RKO (cell line): ENCODE data around the gene ENO2.

Experiments
- DNase-seq: peaks from one replicate; pipeline ENCODE4 v3.0.0-alpha.2; 2016; ENCODE audit warnings: low spot score

Gene ENO2

DNA sequence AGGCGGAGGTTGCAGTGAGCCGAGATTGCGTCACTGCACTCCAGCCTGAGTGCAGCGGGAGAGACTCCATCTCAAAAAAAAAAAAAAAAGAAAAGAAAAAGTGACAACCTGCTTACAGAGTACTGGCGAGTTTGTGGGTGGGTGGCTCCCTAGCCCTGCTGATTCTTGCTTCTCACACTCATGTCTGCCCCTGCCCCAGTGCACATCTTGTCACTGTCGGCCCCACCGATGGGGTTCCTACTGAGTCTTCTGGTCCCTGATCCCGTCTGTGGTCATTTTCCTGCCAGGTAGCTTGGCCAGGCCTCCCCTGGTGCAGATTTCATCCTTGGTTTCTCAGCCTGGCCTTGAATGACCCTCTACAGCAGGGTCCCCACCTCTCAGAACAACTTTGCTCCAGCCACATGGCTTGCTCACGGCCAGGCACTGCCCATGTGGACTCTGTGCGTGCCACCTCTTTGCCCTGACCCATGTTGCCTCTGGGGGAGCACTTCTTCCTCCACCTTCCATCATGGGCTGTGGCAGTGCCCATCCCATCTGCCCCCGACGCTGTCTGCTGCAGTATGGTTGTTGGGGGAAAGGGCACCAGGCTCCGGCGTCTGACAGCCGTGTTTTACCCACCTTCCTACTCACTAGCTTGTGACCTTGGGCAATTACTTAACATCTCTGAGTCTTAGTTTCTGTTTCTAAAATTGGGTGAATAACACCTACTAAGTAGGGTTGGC is 34.7 kb downstream of the ENO2 start:
- peak; percentile 29 for DNase-seq

DNA sequence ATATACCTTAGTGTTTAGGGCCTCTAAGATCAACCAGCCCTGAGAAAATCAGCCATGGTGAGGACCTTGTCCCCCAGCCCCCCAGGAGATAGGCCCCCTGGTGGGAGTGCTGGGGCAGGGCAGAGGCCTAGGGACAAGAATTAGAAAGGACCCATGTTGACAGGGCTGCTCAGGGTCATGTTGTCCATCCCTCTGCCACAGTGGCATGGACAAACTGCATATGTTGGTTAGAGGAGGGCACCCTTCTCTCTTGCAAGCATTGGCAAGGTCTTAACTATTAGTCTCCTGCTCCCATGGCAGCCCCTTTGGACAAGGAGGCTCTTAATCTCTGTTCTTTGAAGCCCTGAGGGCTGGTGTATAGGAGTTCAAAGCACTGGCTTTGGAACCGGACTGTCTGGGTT is 36.0 kb downstream of the ENO2 start:
- DNase-seq, result no peak

DNA sequence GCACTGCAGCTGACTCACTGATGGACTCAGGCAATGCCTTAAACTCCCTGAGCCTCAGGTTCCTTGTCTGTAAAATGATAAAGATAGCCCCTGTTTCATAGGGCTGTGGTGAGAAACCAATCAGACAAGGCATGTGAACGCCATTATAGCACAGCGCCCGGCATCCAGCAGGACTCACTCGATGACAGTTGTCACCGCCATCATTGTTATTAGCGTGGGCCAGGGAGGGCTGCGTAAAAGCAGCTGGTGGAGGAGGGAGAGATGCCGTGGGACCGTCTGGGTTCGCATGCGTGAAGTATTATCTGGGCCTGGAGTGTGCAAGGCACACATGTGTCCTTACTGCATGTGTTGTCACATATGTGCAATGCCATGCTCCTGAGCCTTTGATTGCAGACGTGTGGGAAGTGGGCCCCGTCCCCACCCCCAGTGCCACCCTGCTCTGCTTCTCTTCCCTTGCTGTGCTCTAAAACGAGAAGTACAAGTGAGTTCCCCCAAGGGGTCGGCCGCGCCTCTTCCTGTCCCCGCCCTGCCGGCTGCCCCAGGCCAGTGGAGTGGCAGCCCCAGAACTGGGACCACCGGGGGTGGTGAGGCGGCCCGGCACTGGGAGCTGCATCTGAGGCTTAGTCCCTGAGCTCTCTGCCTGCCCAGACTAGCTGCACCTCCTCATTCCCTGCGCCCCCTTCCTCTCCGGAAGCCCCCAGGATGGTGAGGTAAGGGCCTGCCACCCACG is 36.6 kb downstream of the ENO2 start, which contains the start of gene PTPN6:
TSS of gene PTPN6 (plus strand) at position 546 of the 730 bp plus-strand sequence. CDS start at position 703, 157 bp downstream.
- no peak for DNase-seq

DNA sequence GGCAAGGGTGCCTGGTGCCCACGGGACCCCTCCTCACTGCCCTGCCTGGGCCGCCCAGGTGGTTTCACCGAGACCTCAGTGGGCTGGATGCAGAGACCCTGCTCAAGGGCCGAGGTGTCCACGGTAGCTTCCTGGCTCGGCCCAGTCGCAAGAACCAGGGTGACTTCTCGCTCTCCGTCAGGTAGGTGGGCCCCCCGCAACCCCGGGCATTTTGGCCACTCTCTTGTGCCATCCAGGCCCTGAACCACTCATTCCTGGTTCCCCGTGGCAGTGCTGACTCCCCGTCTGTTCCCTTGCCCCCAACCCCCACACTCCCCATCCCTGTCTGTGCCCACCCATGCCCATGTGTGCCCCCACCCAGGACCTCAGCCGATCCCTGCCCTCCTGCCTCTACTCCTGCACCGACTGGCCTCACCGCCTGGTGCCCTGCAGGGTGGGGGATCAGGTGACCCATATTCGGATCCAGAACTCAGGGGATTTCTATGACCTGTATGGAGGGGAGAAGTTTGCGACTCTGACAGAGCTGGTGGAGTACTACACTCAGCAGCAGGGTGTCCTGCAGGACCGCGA is 37.3 kb downstream of the ENO2 start:
- no peak for DNase-seq

DNA sequence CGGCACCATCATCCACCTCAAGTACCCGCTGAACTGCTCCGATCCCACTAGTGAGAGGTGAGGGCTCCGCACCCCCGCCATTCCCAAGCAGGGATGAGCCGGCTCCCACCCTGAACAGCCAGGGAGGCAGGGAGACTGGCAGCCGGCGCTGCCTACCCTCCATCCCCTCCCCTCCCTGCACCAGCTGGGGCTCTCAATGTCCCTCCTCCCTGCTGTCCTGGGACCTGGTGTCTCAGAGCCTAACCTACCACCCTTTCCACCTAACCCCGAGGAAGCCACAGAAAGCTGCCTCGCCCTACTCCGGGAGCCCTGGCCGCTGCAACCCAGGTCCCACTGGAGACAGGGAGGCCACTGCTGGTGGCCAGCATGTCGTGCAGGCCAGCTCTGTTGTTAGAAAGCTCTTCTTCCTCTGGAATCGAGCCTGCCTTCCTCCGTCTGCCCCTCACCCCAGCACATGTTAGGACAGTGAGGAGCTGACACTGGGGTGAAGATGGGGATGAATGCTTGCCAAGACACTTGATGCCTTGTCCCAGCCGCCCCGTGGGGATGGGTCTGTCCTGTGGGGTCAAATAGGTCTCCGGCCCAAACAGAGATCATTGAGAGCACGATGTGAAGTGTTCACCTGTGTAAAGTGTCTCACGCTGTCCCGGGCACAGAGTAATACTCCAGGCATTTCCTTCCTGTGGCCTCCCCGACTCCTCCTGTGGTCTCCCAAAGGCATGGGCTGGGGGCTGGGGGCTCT is 37.9 kb downstream of the ENO2 start:
- DNase-seq, result no peak

DNA sequence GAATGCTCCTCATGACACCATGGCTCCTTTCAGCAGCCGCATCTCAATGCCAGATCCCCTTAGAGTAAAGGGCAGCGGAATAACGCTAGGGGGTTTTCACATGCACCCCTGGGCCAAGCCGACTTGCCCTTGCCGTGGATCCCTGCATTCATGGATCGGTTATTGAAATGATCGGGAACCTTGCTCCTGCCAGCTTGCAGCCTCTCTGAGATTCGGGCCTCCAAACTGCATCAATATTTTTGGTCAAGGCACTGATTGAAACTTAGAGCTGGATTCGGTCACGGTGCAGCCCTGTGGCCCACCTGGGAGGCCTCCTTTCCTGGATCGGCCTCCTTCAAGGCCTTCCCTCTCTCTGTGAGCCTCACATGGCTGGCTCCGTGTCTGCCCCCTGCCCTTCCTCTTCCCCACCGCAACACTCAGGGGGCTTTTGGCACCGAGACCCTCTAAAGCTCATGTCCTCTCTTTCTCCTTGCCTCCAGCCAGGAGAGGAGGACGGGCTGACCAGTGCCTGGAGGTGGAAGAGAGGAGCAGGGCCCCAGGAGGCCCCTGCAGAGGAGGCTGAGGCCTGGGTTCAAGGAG is 38.6 kb downstream of the ENO2 start:
- no peak for DNase-seq

DNA sequence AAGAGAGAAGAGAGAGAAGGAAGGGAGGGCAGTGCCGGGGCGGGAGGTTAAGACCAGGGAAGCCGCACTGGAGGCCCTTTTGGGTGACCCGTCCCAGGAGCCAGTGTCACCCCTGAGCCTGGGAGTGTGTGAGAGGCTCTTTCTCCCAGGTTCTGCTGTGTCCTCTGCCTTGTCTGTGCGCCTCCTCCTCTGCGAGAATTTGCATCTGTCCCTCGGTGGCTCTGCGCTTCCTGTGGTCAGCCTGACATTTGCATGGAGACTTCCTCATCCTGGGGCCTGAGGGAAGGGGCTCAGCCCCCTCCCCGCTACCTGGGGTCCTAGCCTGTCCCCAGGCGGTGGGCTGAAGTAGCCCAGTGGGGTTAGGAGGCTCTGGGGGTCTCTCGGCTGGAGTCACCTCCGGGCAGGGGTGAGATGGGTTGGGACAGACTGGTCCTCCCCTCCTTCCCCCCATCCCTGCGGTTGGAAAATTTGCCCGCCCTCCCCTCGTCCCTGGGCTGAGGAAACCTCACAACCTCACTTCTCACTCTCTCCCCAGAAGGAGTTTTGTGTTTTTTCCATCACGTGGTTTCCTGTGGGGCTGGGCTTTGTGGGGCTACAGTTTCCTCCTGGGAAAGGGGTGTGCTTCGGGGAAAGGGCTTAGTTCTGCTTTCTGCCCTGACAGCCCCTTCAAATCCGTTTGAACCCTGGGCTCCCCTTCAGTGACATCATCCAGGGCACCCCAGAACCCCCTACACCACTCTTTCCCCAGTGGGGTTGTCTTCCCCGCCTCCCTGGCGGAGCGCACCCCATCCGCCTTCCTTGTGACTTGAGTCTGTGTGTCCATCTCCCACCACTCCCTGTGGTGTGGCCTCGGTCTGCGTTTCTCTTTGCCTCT is 39.3 kb downstream of the ENO2 start:
- no peak for DNase-seq

DNA sequence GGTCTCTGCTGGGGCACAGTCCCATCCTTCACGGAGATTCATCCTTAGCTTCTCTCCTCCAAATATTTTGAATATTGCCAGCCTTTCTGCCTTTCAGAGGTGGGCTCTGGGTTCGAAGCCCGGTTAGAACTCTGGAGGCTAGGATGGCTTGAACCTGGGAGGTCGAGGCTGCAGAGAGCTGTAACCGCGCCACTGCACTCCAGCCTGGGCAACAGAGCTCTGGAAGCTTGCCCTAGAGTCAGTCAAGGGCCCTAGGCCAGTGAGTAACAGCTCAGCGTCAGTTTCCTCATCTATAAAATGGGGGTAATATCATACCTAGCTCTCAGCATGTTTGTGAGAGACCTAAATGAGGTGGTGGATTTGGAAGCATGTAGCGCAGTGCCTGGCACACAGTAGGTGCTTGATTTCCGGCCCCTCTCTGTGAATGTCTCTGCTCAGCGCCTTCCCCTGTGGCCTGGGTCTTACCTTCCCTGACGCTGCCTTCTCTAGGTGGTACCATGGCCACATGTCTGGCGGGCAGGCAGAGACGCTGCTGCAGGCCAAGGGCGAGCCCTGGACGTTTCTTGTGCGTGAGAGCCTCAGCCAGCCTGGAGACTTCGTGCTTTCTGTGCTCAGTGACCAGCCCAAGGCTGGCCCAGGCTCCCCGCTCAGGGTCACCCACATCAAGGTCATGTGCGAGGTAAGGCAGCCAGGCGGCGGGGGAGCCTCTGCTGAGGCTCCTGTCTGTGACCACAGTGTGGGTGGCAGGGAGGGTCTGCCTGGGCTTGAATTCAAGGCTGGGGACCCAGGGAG is 40.1 kb downstream of the ENO2 start:
- no peak for DNase-seq

DNA sequence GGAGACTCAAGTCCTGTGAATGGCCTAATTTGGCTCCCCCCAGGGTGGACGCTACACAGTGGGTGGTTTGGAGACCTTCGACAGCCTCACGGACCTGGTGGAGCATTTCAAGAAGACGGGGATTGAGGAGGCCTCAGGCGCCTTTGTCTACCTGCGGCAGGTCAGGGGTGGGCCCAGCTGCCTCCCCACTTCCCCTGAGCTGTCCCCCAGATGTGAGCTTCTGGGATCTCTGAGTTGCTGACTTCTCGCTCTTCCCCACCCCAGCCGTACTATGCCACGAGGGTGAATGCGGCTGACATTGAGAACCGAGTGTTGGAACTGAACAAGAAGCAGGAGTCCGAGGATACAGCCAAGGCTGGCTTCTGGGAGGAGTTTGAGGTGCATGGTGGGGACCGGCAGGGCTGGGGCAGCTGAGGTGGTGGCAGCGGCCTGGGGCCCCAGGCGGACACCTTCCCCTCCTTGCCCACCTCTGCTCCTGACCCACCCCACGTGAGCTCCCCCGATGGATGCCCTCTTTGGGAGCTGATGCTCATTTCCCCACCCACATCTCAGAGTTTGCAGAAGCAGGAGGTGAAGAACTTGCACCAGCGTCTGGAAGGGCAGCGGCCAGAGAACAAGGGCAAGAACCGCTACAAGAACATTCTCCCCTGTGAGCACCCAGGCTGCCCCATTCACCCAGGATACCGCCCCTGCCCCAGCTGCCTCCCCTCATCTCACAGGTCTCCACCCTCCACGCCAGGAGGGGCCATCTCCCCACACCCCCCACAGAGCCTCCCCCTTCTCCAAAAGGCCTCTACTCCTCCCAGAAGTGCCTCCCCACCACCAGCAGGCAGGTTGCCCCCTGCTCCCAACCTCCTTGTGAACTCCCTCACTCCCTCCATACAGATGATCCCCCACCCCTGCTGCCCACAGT is 41.0 kb downstream of the ENO2 start:
- no peak for DNase-seq

DNA sequence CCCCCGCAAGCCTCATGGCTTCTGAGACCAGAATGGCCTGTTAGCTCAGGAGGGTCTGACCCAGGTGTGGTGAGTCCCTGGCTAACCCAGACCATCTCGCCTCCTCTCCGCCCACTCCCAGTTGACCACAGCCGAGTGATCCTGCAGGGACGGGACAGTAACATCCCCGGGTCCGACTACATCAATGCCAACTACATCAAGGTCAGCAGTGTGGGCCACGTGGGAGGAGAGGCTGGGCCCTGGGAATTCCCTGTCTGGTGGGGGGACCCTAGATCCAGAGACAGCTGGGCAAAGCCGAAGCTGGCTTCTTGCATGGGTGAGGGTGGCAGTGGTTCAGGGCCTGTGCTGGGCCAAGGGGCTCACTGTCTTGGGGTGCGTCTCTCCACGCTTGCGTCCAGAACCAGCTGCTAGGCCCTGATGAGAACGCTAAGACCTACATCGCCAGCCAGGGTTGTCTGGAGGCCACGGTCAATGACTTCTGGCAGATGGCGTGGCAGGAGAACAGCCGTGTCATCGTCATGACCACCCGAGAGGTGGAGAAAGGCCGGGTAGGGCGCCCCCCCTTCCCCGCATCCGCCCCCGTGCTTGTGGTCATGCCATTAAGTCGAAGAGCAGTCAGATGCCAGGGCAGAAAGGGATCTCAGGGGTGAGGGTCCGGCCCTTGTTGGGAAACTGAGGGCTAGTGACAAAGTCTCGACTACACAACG is 41.8 kb downstream of the ENO2 start:
- no peak for DNase-seq

DNA sequence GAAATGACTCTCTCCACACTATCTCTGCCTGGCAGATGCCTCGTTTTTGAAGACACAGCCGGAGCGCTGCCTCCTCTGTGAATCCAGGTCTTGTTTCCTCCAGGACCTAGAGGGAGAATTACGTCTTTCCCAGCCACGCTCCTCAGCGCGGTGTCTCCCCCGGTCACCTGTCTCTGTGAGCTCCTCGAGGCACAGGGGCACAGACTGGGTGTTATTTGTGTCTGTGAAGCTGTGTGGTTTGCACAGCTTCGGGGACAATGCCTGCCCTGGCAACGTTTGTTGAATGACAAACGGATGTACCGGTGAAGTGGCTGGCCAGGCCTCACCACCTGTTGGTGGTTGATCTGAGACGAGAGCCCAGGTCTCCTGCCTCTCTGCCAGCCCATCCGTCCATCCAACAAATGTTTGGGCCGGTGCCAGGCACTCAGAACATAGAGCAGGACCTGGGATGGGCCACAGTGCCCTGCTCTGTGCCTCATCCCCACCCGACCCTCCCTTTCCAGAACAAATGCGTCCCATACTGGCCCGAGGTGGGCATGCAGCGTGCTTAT is 42.8 kb downstream of the ENO2 start:
- no peak for DNase-seq

DNA sequence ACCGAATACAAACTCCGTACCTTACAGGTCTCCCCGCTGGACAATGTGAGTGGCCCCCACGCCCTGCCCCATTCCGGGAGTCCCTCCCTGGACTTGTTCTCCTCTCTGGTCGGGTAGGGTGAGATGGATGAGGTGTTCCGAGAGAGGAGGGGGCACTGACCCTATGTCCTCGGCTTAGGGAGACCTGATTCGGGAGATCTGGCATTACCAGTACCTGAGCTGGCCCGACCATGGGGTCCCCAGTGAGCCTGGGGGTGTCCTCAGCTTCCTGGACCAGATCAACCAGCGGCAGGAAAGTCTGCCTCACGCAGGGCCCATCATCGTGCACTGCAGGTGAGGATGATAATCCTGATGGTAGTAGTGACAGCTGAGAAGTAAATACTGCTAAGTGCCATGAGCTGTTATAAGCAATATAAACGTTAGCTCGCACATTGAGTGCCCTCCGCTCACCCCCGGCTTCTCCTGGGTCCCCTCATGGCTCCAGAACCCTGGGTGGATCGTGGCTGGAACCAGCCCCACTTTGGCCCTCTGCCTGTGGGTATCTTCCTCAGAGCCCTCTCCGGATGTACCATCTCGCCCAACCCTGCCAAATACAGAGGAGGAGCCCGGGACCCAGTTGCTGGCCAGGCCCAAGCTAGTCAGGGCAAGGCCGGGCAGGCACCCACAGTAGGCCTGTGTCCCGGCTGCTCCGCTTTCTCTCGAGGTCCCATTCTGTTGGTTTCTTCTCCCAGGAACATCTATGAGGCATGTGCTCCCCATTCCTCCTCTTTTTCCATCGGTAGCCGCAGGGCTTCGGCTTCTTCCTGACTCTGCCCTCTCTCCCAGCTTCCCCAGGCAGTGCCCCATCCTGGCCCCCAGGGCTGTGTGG is 43.6 kb downstream of the ENO2 start:
- no peak for DNase-seq

DNA sequence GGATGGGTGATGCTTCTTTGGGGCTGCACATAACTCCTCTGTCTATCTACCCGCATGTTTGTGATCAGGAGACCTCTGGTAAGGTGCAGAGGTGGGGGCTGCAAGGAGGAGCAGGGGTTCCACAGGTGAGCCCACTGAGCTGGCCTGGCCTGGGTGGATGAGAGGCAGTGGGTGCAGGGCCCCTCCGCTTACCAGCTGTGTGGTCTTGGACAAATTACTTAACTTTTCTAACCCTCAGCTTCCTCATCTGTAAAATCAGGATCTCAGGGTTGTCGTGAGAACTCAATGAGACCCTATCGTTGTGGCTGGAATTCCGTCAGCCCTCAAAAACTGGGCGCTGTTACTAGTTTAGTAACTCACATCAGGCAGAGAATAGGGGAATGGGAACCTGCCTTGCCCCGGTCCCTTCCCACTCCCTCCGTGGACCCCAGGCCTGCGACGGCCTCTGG is 44.3 kb downstream of the ENO2 start:
- no peak for DNase-seq

DNA sequence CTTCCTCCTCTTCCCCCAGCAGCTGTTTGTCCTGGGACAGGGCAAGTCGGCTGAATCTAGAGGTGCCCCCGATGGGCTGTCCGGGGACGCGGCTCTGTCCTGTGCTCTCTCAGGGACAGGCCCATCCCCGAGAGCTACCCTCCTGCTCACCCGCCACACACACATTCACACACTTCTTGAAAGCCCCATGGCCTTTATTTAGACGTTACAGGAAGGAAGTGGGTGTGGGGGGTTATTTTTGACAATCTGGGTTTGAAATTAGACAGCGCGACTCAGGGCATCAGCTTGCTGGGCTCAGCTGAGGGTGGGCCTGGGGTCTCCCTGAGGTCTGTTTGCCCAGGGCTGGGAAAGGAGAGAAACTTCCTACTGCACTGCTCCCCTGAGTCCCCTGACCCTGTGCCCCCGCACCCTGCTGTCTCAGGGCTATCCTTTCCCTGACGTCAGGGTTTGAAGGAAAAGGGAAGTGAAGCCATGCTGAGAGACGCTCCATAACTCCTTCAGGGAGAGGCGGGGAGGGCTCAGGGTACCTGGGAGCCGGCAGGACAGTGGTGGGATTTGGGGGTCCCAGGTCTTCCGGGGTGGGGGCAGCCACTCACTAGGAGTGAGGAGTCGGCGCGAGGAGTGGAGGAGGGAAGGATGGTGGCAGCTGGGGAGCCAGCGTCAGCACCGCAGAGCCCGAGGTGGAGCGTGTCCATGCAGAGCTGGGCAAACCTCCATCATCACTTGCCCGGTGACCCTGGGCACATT is 44.9 kb downstream of the ENO2 start:
- DNase-seq, result no peak

DNA sequence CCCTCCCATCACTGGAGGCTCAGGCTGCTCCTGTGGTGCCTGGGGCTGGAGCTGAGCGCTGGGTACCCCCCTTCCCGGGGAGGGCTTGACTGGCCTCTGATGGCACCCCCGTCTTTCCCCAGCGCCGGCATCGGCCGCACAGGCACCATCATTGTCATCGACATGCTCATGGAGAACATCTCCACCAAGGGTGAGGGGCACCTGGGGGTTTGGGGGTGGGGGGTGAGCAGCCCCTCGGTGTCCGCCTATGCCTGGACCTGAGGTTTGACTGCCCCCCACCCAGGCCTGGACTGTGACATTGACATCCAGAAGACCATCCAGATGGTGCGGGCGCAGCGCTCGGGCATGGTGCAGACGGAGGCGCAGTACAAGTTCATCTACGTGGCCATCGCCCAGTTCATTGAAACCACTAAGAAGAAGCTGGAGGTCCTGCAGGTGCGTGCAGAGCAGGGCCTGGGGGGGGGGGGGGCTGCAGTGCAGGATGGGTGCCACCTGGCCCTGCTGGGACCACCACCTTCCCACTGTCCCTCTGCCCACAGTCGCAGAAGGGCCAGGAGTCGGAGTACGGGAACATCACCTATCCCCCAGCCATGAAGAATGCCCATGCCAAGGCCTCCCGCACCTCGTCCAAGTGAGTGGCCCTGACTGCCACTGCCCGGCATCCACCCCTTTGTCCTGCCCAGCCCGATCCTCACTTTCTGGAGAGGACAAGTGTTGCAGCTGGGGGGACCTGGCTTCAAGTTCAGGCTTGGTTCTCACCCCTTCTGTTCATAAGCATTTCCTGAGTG is 45.6 kb downstream of the ENO2 start:
- DNase-seq, result no peak
